Gastrocnemius medialis (tissue), 4 donors: Measurements from ENCODE around the gene LSM5.

ENCODE experiments used
- CTCF ChIP-seq, 5 experiments: fragments of 450-650 bp in 3 of 5; fragments of 200-600 bp in 2 of 5; sonication (generic) in 2 of 5; IDR thresholded peaks in 4 of 5; conservative IDR thresholded peaks in 1 of 5; 1 replicate in 4 of 5; 2 replicates in 1 of 5; pipeline ENCODE4 v1.5.1; 2016 to 2019; ENCODE audit warnings: antibody characterized with exemption in 5 of 5, mild to moderate bottlenecking in 3 of 5, moderate library complexity in 3 of 5
- POLR2A ChIP-seq, 2 donors: fragments of 450-650 bp; IDR thresholded peaks; one replicate each; pipeline ENCODE4 v1.6.1; 2017; ENCODE audit warnings: antibody characterized with exemption in 2 of 2, mild to moderate bottlenecking in 2 of 2, moderate library complexity in 2 of 2

GRCh38 chr7:32532716-32533115 lies 42.5 kb upstream of the LSM5 start:
- TF ChIP-seq CTCF (IDR thresholded peaks at IDR 0.05 in 4 of 5, conservative IDR thresholded peaks at IDR 0.05 in 1 of 5), result no peak
- no peak for TF ChIP-seq POLR2A (IDR thresholded peaks at IDR 0.05)
